Lower leg skin (tissue), 4 donors: ENCODE data around the gene LILRA6. TPM values are rescaled to one million over a fixed set of nuclear protein-coding genes. Genes with fewer than 3 reads are reported as not detected.
"Not testable (repeated sequence)": the region's sequence is repeated elsewhere in the genome, so short reads cannot be mapped to it uniquely, and the experiment has no call there.

Experiments
- DNase-seq, 2 donors: peaks; one replicate each; pipeline ENCODE4 v3.0.0-alpha.2; 2019; ENCODE audit warnings: low spot score in 2 of 2
- H3K4me3 ChIP-seq: fragments of 200-600 bp; sonication (generic); 2 replicates; pipeline ENCODE4 v1.5.1; 2017; ENCODE audit warnings: mild to moderate bottlenecking, low read depth; ENCODE audit not compliant: poor library complexity, severe bottlenecking
- POLR2A ChIP-seq, 2 donors: fragments of 450-650 bp; IDR thresholded peaks; one replicate each; pipeline ENCODE4 v1.6.1; 2016 to 2017; ENCODE audit warnings: antibody characterized with exemption in 2 of 2, mild to moderate bottlenecking in 1 of 2, moderate library complexity in 1 of 2
- WGBS, 2 donors: methylation state at CpG; one replicate each; pipeline ENCODE4 v1.1.5; 2018; 5-methylcytosine and 5-hydroxymethylcytosine counted together
- intact Hi-C: fragments of 100-400 bp; cut with DNase I; formaldehyde crosslinking; loops from one replicate; pipeline ENCODE4 v1.15.0; 2023; ENCODE audit warnings: low total_unique reads
- total RNA-seq, 4 donors: library from RNA; depleted of rRNA; stranded (reverse); fragments of >200 nt; gene quantifications; one replicate each; pipeline ENCODE4 v1.1.0, GENCODE V29; 2016
- TF ChIP-seq, protein P1 (sequence below), 3 donors: fragments of 450-650 bp; IDR thresholded peaks; one replicate each; pipeline ENCODE4 v1.5.1; 2016; ENCODE audit warnings: antibody characterized with exemption in 3 of 3, mild to moderate bottlenecking in 3 of 3, moderate library complexity in 2 of 3

LILRA6 gene
- total RNA-seq, 4 donors from 2014 or later: 0.98 to 1.6 (median 1.5) TPM; not detected in 1

DNA sequence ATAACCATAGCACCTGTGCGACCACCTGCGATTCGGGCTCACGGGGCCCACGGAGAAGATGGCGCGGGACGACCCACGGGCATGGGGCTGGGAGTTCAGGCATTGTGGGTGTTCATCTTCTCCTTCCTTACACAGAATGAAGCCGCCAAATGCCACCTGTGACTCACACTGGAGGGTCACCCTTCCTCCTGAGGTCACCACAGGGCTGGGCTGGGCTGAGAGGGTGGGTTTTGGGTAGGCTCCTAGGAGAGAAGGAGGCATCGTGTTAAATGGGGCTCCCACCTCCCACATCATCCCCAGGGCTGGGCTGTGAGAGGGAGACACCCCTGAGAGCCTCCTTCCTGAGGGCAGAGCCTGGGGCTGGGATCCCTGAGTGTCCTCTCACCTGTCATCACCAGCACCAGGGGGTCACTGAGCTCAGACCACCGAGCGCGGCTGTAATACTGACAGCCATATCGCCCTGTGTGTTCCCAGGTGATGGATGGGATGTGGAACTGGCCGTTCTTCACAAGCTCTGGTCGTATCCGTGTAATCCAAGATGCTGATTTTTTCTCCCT lies 36.9 kb upstream of the LILRA6 start:
- DNase-seq: peak in 1 of 2 donors; percentile 75
- 82 to 86% methylated on average over 18 of the region's 18 CpGs for WGBS, 2 donors
- H3K4me3 ChIP-seq: no peak overlapping the region
- TF ChIP-seq POLR2A (IDR thresholded peaks at IDR 0.05): no peak
- TF ChIP-seq, protein P1, sequence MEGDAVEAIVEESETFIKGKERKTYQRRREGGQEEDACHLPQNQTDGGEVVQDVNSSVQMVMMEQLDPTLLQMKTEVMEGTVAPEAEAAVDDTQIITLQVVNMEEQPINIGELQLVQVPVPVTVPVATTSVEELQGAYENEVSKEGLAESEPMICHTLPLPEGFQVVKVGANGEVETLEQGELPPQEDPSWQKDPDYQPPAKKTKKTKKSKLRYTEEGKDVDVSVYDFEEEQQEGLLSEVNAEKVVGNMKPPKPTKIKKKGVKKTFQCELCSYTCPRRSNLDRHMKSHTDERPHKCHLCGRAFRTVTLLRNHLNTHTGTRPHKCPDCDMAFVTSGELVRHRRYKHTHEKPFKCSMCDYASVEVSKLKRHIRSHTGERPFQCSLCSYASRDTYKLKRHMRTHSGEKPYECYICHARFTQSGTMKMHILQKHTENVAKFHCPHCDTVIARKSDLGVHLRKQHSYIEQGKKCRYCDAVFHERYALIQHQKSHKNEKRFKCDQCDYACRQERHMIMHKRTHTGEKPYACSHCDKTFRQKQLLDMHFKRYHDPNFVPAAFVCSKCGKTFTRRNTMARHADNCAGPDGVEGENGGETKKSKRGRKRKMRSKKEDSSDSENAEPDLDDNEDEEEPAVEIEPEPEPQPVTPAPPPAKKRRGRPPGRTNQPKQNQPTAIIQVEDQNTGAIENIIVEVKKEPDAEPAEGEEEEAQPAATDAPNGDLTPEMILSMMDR (IDR thresholded peaks at IDR 0.05): no peak
- intact Hi-C loops: no loop called here

DNA sequence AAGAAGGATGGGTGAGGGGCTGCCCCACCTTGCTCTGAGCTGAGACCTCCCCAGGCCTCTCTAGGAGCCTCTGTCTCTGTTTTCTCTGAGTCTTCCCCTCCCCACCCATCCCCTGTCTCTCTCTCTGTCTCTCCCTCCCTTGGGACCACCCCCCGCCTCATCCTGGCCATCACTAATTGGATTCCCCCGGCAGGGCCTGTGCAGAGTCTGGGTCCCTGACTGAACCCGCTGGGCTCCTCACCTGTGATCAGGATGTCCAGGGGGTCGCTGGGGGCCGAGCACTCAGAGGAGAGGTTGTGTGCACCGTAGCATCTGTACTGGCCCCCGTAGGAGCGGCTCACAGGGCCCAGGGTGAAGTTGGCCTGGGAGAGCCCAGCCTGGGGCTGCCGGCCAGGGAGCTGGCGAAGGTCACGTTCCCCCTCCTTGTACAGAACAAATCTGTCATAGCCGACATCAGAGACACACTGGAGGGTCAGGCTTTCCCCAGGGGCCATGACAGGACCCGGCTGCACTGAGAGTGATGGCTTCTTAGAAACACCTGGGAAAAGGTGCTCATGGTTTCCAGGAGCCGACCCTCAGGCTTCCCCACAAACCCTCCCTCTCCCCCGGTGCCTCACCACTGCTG lies 36.1 kb upstream of the LILRA6 start:
- WGBS, 2 donors: 60 to 80% methylated on average over 9 to 15 of the region's 15 CpGs
- intact Hi-C loops, H3K4me3 ChIP-seq: not testable (repeated sequence)
- peak in 1 of 2 donors; percentile 74 for DNase-seq

DNA sequence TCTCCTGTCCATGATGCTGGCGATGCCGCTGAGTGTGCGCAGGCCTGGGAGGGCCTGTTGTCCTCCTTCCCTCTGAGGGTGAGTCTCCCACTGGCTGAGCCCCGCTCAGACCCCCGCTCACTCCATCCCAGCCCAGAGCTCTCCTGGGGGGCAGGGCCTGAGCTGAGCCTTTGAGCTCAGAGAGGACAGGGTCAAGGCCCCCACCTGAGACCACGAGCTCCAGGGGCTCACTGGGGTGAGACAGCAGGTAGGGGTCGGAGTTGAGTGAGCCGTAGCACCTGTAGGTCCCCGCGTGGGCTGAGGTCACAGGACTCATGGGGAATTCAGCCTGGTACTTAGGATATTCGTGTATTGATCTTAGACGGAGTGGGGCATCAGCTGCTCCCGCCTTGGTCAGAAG lies 35.5 kb upstream of the LILRA6 start:
- H3K4me3 ChIP-seq, intact Hi-C loops: not testable (repeated sequence)
- DNase-seq: peak in 1 of 2 donors; percentile 58
- 79 to 88% methylated on average over 12 to 13 of the region's 13 CpGs for WGBS, 2 donors

DNA sequence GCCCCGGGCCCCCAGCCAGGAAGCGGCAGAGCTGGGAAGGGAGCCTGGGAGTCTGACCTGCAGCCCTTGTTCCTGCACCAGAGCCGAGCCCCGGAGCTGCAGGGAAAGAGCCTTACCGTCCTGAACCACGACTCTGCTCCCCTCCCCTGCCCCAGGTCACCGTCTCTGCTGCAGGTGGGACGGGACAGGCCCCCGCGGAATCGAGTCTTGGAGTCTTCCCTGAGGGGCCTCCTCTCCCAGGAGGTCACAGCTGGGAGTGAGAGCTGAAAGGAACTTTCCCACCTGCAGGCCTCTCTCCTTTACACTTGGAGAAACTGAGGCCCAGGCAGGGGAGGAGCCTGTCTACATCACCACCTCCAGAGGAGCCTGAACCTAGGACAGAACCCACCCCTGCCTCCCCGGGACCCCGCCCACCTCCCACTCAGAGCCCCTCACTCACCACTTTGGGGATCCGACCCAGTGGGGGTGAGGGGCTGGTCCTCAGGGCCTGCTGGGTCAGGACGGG lies 34.6 kb upstream of the LILRA6 start:
- DNase-seq: peak in 1 of 2 donors; percentile 46
- H3K4me3 ChIP-seq, intact Hi-C loops: not testable (repeated sequence)
- WGBS, 2 donors: 50 to 55% methylated on average over 5 to 10 of the region's 15 CpGs

DNA sequence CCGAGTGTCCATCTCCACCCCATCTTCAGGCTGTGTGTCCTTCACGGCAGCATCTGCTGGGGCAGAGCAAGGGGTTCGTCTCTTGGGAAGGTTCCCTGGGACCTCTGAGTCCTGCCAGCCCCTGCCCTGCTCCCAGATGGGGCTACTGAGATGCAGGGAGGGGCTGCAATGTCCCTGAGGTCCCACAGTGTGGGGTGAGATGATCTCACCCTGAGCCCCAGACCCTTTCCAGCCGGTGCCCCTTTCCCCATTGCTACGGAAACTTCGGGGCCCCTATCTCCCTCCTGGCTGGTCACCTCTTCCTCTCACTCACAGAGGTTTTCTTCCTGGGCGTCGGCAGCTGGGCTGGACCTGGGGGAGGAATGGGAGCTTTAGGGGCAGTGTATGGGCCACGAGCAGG lies 33.4 kb upstream of the LILRA6 start:
- intact Hi-C loops: no loop called here
- no peak overlapping the region for H3K4me3 ChIP-seq
- DNase-seq: peak in 1 of 2 donors; percentile 49
- WGBS, 2 donors: 50 to 52% methylated on average over 6 to 9 of the region's 9 CpGs
- TF ChIP-seq POLR2A (IDR thresholded peaks at IDR 0.05): no peak
- TF ChIP-seq, protein P1 (IDR thresholded peaks at IDR 0.05): no peak

DNA sequence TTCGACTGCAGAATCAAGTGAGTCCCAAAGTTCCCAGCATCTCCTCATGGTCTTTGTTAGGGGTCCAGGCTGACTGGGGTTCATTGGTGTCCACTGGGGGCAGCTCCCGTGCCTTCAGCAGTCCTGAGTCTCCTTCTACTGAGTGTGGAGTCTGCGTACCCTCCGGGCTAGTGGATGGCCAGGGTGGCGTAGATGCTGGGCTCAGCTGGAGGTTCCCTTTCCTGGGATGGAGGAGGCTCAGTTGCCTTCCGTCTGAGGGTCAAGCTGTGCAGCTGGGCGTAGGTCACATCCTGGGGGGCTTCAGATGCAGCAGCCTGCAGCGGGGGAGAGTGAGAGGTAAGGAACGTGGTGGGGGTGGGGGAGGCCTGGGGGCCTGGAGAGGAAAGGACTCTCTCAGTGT lies 31.9 kb upstream of the LILRA6 start:
- H3K4me3 ChIP-seq, intact Hi-C loops, DNase-seq: not testable (repeated sequence)
- 65 to 69% methylated on average over 5 to 9 of the region's 9 CpGs for WGBS, 2 donors

DNA sequence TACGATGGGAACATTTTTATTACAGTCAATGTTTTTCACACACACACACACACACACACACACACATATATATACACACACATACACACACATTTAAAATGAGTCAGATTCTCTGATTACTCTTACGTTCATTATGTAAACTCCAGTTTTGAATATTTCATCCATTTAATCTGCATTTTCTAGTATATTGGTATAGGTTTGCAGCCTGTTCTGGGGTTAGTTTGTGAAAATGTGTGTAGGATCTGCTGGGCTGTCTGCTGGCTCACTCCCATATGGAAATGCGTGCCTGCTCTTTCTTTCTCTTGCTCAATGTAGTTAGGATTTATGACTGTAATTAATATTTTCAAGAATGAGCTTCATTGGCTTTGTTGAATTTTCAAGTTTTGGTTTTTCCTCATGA lies 31.2 kb upstream of the LILRA6 start:
- intact Hi-C loops: no loop called here
- no peak overlapping the region for H3K4me3 ChIP-seq
- no peak for DNase-seq
- WGBS, 2 donors: 33 to 51% methylated on average over 3 of the region's 3 CpGs
- TF ChIP-seq POLR2A (IDR thresholded peaks at IDR 0.05): no peak
- TF ChIP-seq, protein P1 (IDR thresholded peaks at IDR 0.05): no peak

DNA sequence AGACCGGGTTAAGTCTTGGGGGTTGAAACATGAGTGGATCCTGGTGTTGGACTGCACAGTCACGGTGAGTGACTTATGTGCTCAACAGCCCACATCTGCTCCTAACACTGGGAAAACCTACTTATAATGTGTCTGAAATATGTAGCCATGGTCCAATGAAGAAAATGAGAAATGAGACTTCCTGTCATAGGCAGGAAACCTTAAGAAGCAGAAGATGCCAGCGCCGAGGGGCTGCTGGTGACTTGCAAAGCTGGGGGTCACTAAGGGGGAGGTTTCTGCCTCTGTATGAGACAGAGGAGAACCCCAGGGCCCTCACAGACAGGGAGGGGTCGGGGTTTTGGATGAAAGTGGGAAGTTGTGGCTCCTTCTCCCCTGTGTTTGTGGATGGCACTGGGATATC lies 29.6 kb upstream of the LILRA6 start:
- WGBS, 2 donors: 46 to 50% methylated on average over 5 of the region's 5 CpGs
- H3K4me3 ChIP-seq, intact Hi-C loops: not testable (repeated sequence)
- DNase-seq: peak in 1 of 2 donors; percentile 58

DNA sequence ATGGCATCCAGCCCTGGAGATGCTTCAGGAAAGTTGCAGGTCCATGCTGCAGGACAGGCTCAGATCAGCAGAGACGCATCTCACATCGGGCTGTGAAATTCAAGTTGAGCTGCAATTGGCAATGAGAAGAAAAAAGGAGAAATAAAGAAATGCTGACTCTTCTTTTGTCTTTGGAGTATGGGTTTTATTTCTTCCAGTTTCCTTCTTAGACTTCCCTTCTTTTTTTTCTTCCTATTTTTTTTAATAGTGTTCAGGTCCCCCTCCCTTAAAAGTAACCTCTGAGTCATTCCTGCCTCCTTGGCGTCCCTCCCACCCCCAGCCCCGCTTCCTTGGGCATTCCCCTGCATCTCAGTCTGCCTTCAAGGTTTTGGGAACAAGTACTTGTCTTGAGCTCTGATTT lies 29.0 kb upstream of the LILRA6 start:
- peak in 1 of 2 donors; percentile 78 for DNase-seq
- intact Hi-C loops, H3K4me3 ChIP-seq: not testable (repeated sequence)
- WGBS, 2 donors: 59 to 67% methylated on average over 4 of the region's 4 CpGs
